ENCODE data around the gene HERPUD1.
"Not testable (repeated sequence)": the region's sequence is repeated elsewhere in the genome, so short reads cannot be mapped to it uniquely, and the experiment has no call there.

Gene HERPUD1, protein sequence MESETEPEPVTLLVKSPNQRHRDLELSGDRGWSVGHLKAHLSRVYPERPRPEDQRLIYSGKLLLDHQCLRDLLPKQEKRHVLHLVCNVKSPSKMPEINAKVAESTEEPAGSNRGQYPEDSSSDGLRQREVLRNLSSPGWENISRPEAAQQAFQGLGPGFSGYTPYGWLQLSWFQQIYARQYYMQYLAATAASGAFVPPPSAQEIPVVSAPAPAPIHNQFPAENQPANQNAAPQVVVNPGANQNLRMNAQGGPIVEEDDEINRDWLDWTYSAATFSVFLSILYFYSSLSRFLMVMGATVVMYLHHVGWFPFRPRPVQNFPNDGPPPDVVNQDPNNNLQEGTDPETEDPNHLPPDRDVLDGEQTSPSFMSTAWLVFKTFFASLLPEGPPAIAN

DNA sequence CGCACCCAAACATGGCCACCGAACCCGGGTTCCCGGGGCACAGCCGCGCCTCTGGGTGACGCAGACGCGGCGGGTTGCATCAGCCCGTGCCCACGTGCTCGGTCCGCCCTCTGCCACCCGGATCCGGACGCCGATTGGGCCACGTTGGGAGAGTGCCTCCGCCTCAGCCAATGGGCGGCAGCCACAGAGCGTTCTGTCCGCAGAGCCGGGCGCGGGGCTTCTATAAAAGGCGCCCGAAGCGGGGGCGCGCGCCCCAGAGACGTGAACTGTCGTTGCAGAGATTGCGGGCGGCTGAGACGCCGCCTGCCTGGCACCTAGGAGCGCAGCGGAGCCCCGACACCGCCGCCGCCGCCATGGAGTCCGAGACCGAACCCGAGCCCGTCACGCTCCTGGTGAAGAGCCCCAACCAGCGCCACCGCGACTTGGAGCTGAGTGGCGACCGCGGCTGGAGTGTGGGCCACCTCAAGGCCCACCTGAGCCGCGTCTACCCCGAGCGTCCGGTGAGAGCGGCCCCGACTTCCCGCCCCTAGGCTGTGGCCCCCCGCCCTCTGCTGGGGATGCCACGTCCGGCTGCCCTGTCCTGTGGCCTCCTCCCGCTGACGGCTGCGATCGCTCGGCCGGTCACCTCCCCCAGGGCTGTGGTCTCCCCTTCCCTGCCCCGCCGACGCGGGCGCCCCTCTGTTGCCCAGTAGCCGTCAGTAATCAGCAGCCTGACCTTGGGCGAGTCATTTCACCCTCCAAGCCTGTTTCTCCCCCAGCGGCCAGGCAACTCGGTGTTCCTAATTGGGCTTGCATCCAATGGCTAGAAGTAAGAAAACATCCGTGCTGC, at the start of gene HERPUD1:
HERPUD1 (plus strand) TSS at position 251 of the 829 bp plus-strand sequence; CDS start at position 354, 103 bp downstream.
- TF ChIP-seq, protein P1, sequence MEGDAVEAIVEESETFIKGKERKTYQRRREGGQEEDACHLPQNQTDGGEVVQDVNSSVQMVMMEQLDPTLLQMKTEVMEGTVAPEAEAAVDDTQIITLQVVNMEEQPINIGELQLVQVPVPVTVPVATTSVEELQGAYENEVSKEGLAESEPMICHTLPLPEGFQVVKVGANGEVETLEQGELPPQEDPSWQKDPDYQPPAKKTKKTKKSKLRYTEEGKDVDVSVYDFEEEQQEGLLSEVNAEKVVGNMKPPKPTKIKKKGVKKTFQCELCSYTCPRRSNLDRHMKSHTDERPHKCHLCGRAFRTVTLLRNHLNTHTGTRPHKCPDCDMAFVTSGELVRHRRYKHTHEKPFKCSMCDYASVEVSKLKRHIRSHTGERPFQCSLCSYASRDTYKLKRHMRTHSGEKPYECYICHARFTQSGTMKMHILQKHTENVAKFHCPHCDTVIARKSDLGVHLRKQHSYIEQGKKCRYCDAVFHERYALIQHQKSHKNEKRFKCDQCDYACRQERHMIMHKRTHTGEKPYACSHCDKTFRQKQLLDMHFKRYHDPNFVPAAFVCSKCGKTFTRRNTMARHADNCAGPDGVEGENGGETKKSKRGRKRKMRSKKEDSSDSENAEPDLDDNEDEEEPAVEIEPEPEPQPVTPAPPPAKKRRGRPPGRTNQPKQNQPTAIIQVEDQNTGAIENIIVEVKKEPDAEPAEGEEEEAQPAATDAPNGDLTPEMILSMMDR (IDR thresholded peaks at IDR 0.05; ENCODE audit: low read depth, low read length) = no peak; the same call in 1 of the 2 replicates
- peak; percentile 97 for DNase-seq (ENCODE audit: extremely low read depth, low read depth)

DNA sequence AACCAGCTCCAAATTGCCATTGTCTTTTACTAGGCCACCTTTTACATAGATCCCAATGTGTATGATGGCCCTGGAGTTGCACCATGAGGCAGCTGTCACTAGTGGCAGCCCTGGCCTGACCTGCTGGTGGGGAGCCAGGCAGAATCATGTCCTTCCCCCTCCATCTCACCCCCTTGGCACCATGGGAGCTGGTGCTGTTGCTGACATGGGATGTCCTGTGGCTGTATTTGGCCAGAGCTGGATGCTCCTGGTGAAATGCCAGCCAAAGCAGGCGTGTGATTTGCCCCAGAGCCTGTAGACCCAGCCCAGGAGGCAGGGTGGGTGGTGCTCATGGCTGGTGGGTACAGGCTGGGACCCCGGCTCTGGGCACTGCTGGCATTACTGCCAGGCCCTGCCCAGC, 48.4 kb upstream of the HERPUD1 start:
- TF ChIP-seq, protein P1 (IDR thresholded peaks at IDR 0.05; ENCODE audit: low read depth, low read length) = no peak
- DNase-seq (ENCODE audit: extremely low read depth, low read depth) = no peak

DNA sequence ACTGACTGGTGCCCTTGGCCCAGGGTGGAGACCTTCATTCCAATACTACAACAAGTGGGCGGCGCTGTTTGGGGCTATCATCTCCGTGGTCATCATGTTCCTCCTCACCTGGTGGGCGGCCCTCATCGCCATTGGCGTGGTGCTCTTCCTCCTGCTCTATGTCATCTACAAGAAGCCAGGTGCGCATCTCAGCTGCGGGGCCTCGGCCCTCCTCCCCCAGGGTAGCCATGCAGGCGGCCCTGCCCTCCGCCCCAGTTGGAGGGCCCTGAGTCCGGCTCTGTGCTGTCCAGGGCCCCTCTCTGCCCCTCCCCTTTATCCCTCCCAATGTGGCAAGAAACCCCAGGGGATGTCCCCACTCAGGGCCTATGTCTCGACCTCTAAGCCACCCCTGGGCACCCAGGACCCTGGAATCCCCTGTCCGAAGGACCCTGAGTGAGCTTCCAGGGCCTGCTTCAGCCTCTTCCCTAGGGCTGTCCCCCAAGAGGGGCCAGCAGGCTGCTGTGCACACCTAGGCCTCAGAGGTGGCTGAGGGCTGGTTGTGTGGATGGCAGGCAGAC, 47.8 kb upstream of the HERPUD1 start:
- TF ChIP-seq, protein P1 (IDR thresholded peaks at IDR 0.05; ENCODE audit: low read depth, low read length) = no peak
- DNase-seq (ENCODE audit: extremely low read depth, low read depth) = no peak

DNA sequence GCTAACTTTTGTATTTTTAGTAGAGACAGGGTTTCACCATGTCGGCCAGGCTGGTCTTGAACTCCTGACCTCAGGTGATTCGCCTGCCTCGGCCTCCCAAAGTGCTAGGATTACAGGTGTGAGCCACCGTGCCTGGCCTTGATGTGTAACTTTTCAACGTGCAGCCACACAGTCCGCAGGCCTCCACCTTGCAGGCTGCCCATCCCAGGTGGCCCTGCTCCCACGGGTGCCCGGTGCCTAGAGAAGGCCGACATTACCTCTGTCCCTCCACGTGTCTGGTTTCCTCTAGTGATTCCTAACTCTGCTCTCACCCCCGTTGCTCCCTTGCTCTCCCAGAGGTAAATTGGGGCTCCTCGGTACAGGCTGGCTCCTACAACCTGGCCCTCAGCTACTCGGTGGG, 47.0 kb upstream of the HERPUD1 start:
- DNase-seq (ENCODE audit: extremely low read depth, low read depth) = not testable (repeated sequence)

DNA sequence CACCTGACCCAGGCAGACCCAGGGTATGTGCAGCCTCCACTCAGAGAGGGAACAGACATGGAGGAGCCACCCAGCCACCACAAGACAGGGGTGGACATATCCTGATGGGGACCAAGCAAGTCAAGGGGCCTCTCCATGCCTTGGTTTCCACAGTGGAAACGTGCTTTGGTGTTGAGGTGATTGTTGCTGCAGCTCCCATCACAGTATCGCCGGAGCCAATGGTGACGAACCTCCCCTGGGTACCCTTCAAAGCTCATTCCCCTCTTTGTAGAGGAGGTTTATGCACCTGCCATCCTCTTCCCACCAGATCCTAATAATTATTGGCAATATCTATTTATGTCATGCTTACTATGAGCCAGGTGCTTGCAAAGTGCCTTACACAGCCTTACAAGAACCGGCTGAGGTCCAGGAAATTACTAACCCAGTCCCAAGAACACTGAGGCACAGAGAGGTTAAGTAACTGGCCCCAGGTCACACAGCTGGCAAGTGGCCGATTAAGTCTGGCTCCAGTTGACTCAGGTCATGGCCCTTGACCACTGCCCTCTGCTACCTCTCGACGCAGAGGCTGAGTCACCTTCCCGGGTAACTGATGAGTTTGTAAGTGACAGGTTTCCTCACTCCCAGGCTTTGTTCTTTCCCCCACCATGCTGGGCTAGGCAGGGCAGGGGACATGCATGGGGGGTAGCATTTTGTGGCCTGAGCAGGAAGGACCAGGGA, 46.3 kb upstream of the HERPUD1 start:
- TF ChIP-seq, protein P1 (IDR thresholded peaks at IDR 0.05; ENCODE audit: low read depth, low read length) = no peak
- no peak for DNase-seq (ENCODE audit: extremely low read depth, low read depth)

DNA sequence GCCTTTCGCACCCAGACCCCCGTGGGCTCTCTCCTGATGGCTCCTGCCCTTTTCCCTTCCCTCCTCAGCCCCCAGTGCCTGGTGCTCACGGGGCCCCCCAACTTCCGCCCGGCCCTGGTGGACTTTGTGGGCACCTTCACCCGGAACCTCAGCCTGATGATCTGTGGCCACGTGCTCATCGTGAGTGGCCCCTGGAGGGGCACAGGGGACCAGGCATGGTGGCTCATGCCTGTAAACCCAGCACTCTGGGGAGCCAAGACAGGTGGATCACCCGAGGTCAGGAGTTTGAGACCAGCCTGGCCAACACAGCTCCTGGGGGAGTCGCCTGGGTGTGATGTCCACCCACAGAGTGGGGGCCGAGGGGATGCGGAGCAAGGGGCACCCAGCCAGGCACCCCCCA, 45.6 kb upstream of the HERPUD1 start:
- TF ChIP-seq, protein P1 (IDR thresholded peaks at IDR 0.05; ENCODE audit: low read depth, low read length) = no peak
- DNase-seq (ENCODE audit: extremely low read depth, low read depth) = no peak

DNA sequence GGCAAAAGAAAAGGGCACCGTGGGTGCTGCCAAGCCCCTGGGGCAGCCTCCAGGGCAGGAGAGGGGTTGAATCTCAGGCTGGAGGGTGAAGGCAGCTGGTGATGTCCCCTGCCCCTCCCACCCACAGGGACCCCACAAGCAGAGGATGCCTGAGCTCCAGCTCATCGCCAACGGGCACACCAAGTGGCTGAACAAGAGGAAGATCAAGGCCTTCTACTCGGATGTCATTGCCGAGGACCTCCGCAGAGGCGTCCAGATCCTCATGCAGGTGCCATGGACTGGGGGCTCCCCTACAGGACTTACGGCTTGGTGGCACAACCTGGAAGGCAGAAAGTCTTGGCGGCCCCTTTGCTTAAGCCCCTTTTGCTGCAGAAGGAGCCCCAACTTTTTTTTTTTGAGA, 45.1 kb upstream of the HERPUD1 start:
- DNase-seq (ENCODE audit: extremely low read depth, low read depth) = no peak
- TF ChIP-seq, protein P1 (IDR thresholded peaks at IDR 0.05; ENCODE audit: low read depth, low read length) = no peak
